ENCODE data around the gene RGS18.

DNA sequence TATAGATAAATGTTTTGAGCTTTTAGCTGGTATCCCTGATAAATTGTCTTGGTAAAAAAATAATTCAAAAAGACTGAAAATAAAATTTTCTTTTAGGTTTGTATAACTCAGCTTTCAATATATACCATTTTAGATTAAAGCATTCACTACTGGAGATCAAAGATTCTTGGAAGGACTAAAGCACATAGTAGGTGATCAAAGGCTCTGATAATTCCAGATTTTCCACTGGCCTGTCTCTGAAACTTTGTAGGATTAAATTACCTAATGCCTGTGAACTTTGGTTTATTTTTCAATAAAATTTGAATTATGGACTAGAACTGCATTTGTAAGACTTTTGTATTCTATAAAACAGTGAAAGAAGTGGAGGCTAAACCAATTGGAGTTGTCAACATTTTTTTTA, 1.2 kb upstream of the RGS18 start:
- no peak for TF ChIP-seq POLR2A (IDR thresholded peaks at IDR 0.05; ENCODE audit: low read length)
- no peak for TF ChIP-seq GATA1 (IDR thresholded peaks at IDR 0.05; ENCODE audit: low read depth, low read length)

Measured in erythroblast (primary cell).